H1 (cell line): ENCODE measurements around the gene JAKMIP3. TPM values are rescaled to one million over a fixed set of nuclear protein-coding genes. Genes with fewer than 3 reads are reported as not detected.

Experiments
- EP300 ChIP-seq, 2 experiments: IDR thresholded peaks; 1 replicate in 1 of 2; 2 replicates in 1 of 2; pipeline ENCODE4 v1.6.1; 2011 to 2012; ENCODE audit warnings: low read depth in 2 of 2, low read length in 2 of 2, mild to moderate bottlenecking in 2 of 2, borderline replicate concordance in 1 of 2, inconsistent platforms in 1 of 2, moderate library complexity in 1 of 2
- polyA plus RNA-seq, 7 experiments: library from polyadenylated mRNA; depleted of rRNA in 3 of 7; stranded (reverse) in 5 of 7; unstranded in 2 of 7; fragments of >200 nt in 5 of 7; fragments of 200-250 nt in 2 of 7; gene quantifications; 1 replicate in 5 of 7; 2 replicates in 1 of 7; 4 replicates in 1 of 7; pipeline versions ENCODE4 v1.2.1 to v1.2.3, GENCODE V29; 2011 to 2013; ENCODE audit warnings: missing spikeins in 2 of 7, mixed read lengths in 2 of 7
- total RNA-seq: library from RNA; stranded (reverse); fragmentation: NEBNext Ultra II Directional; extraction: Animal tissue kit (Norgen Biotek cat#: 25700); gene quantifications from 2 replicates; pipeline ENCODE4 v1.2.1, GENCODE V29; 2021

JAKMIP3 gene
- total and polyA plus RNA-seq, 2 of the 8 experiments (the other 6 are each of a cell fraction or from before 2014, with no cell fraction given) = 0.83 to 0.91 TPM

- TF ChIP-seq EP300 (IDR thresholded peaks at IDR 0.05; ENCODE audit: borderline replicate concordance in 1 of 2, low read depth in 2 of 2, low read length in 2 of 2) = no peak
These were observed 18.0 kb upstream of the JAKMIP3 start (continued) for GRCh38 chr10:132047575-132048293.
